ENCODE data around the gene VMAC. TPM values are rescaled to one million over a fixed set of nuclear protein-coding genes. Genes with fewer than 3 reads are reported as not detected.
A peak's percentile ranks its signal among the peaks of the same experiment; 100 is the strongest.

The VMAC gene
- polyA plus RNA-seq, 3 donors from 2014 or later: 2.2 to 6.5 (median 5.2) TPM

- Mint-ChIP-seq H3K27me3 (ENCODE audit: low read depth in 3 of 3) (peaks cover 0 to 2% (median 0%) of the 10 kb centered on the region in 3 donors), H3K4me1 (no peaks in the 10 kb centered on the region), H3K4me3 (no peak overlapping the region), H3K27ac (no peak overlapping the region), H3K9me3 (no peaks in the 10 kb centered on the region), H3K36me3 (peaks cover 0 to 14% (median 0%) of the 10 kb centered on the region in 3 donors)
- DNase-seq: no peak
Observed at GRCh38 chr19:5918463-5919079, 13.9 kb downstream of the VMAC start.

GRCh38 chr19:5921516-5922160 is 17.0 kb downstream of the VMAC start:
- Mint-ChIP-seq H3K4me3 (no peak overlapping the region), H3K4me1 (no peaks in the 10 kb centered on the region), H3K9me3 (no peaks in the 10 kb centered on the region), H3K36me3 (peaks cover 0 to 19% (median 3%) of the 10 kb centered on the region in 3 donors), H3K27ac (peak overlapping the region in 1 of 6 donors; percentile 64), H3K27me3 (ENCODE audit: low read depth in 3 of 3) (no peaks in the 10 kb centered on the region)
- no peak for DNase-seq

GRCh38 chr19:5922161-5922545 is 17.5 kb downstream of the VMAC start:
- no peak for DNase-seq
- Mint-ChIP-seq H3K4me3 (no peak overlapping the region), H3K9me3 (no peaks in the 10 kb centered on the region), H3K36me3 (peaks cover 0 to 19% (median 3%) of the 10 kb centered on the region in 3 donors), H3K27me3 (ENCODE audit: low read depth in 3 of 3) (no peaks in the 10 kb centered on the region), H3K4me1 (no peaks in the 10 kb centered on the region), H3K27ac (peak overlapping the region in 1 of 6 donors; percentile 64)

GRCh38 chr19:5923356-5923755 is 18.7 kb downstream of the VMAC start:
- Mint-ChIP-seq H3K4me3 (no peak overlapping the region), H3K36me3 (peaks cover 4 to 28% (median 10%) of the 10 kb centered on the region in 3 donors), H3K27ac (peak overlapping the region in 1 of 6 donors; percentile 65), H3K4me1 (no peaks in the 10 kb centered on the region), H3K27me3 (ENCODE audit: low read depth in 3 of 3) (no peaks in the 10 kb centered on the region), H3K9me3 (no peaks in the 10 kb centered on the region)
- no peak for DNase-seq

- no peak for DNase-seq
- Mint-ChIP-seq H3K27me3 (ENCODE audit: low read depth in 3 of 3) (no peaks in the 10 kb centered on the region), H3K4me3 (no peak overlapping the region), H3K9me3 (no peaks in the 10 kb centered on the region), H3K4me1 (no peaks in the 10 kb centered on the region), H3K27ac (no peak overlapping the region), H3K36me3 (peaks cover 4 to 34% (median 11%) of the 10 kb centered on the region in 3 donors)
Observed at GRCh38 chr19:5925830-5926427, 21.3 kb downstream of the VMAC start.

GRCh38 chr19:5926641-5927440 is 22.2 kb downstream of the VMAC start:
- Mint-ChIP-seq H3K4me1 (no peaks in the 10 kb centered on the region), H3K27me3 (ENCODE audit: low read depth in 3 of 3) (no peaks in the 10 kb centered on the region), H3K4me3 (no peak overlapping the region), H3K36me3 (peaks cover 4 to 31% (median 11%) of the 10 kb centered on the region in 3 donors), H3K27ac (no peak overlapping the region), H3K9me3 (no peaks in the 10 kb centered on the region)
- no peak for DNase-seq

- DNase-seq: no peak
- H3K27ac Mint-ChIP-seq: no peak overlapping the region
- H3K9me3 Mint-ChIP-seq: no peaks in the 10 kb centered on the region
- H3K4me3 Mint-ChIP-seq: no peak overlapping the region
- H3K4me1 Mint-ChIP-seq: no peaks in the 10 kb centered on the region
- peaks cover 4 to 27% (median 11%) of the 10 kb centered on the region in 3 donors for H3K36me3 Mint-ChIP-seq
- H3K27me3 Mint-ChIP-seq (ENCODE audit: low read depth in 3 of 3): no peaks in the 10 kb centered on the region
Observed at GRCh38 chr19:5927441-5927821, 22.8 kb downstream of the VMAC start.

GRCh38 chr19:5929179-5929578 is 24.5 kb downstream of the VMAC start:
- Mint-ChIP-seq H3K4me3 (no peak overlapping the region), H3K9me3 (peaks cover 0 to 3% (median 0%) of the 10 kb centered on the region in 6 donors), H3K36me3 (peaks cover 4 to 24% (median 11%) of the 10 kb centered on the region in 3 donors), H3K4me1 (no peaks in the 10 kb centered on the region), H3K27ac (no peak overlapping the region), H3K27me3 (ENCODE audit: low read depth in 3 of 3) (peaks cover 0 to 2% (median 0%) of the 10 kb centered on the region in 3 donors)
- DNase-seq: no peak

- Mint-ChIP-seq H3K4me3 (no peak overlapping the region), H3K36me3 (peaks cover 4 to 22% (median 10%) of the 10 kb centered on the region in 3 donors), H3K9me3 (peaks cover 0 to 3% (median 0%) of the 10 kb centered on the region in 6 donors), H3K27ac (no peak overlapping the region), H3K4me1 (no peaks in the 10 kb centered on the region), H3K27me3 (ENCODE audit: low read depth in 3 of 3) (peaks cover 0 to 2% (median 0%) of the 10 kb centered on the region in 3 donors)
- no peak for DNase-seq
Observed at GRCh38 chr19:5929625-5930024, 25.0 kb downstream of the VMAC start.

GRCh38 chr19:5931251-5931650 is 26.6 kb downstream of the VMAC start:
- no peak overlapping the region for H3K4me3 Mint-ChIP-seq
- no peaks in the 10 kb centered on the region for H3K4me1 Mint-ChIP-seq
- peaks cover 0 to 2% (median 0%) of the 10 kb centered on the region in 3 donors for H3K27me3 Mint-ChIP-seq (ENCODE audit: low read depth in 3 of 3)
- no peak for DNase-seq
- H3K9me3 Mint-ChIP-seq: peaks cover 0 to 3% (median 0%) of the 10 kb centered on the region in 6 donors
- H3K27ac Mint-ChIP-seq: peak overlapping the region in 1 of 6 donors; percentile 46
- H3K36me3 Mint-ChIP-seq: peaks cover 4 to 18% (median 12%) of the 10 kb centered on the region in 3 donors

GRCh38 chr19:5932146-5932545 is 27.5 kb downstream of the VMAC start:
- Mint-ChIP-seq H3K36me3 (peaks cover 4 to 18% (median 12%) of the 10 kb centered on the region in 3 donors), H3K4me1 (peaks cover 0 to 2% of the 10 kb centered on the region in 2 donors), H3K27me3 (ENCODE audit: low read depth in 3 of 3) (peaks cover 0 to 2% (median 2%) of the 10 kb centered on the region in 3 donors), H3K9me3 (peaks cover 0 to 3% (median 0%) of the 10 kb centered on the region in 6 donors), H3K4me3 (no peak overlapping the region), H3K27ac (no peak overlapping the region)
- DNase-seq: no peak

- Mint-ChIP-seq H3K4me1 (peaks cover 0 to 8% of the 10 kb centered on the region in 2 donors), H3K27ac (no peak overlapping the region), H3K9me3 (peaks cover 0 to 3% (median 0%) of the 10 kb centered on the region in 6 donors), H3K36me3 (peaks cover 4 to 18% (median 11%) of the 10 kb centered on the region in 3 donors), H3K27me3 (ENCODE audit: low read depth in 3 of 3) (peaks cover 0 to 2% (median 2%) of the 10 kb centered on the region in 3 donors), H3K4me3 (no peak overlapping the region)
- no peak for DNase-seq
Observed at GRCh38 chr19:5932609-5933262, 28.1 kb downstream of the VMAC start.

- H3K36me3 Mint-ChIP-seq: peaks cover 0 to 10% (median 4%) of the 10 kb centered on the region in 3 donors
- peak overlapping the region in 1 of 6 donors; percentile 80 for H3K27ac Mint-ChIP-seq
- H3K27me3 Mint-ChIP-seq (ENCODE audit: low read depth in 3 of 3): peaks cover 0 to 2% (median 2%) of the 10 kb centered on the region in 3 donors
- DNase-seq: no peak
- peaks cover 0 to 11% of the 10 kb centered on the region in 2 donors for H3K4me1 Mint-ChIP-seq
- H3K9me3 Mint-ChIP-seq: peaks cover 0 to 3% (median 0%) of the 10 kb centered on the region in 6 donors
- H3K4me3 Mint-ChIP-seq: no peak overlapping the region
Observed at GRCh38 chr19:5933391-5934068, 28.9 kb downstream of the VMAC start.

Data from immature natural killer cell (primary cell).